ENCODE data around the gene C1orf141. TPM values are rescaled to one million over a fixed set of nuclear protein-coding genes. Genes with fewer than 3 reads are reported as not detected.

C1orf141 gene
- total and polyA plus RNA-seq, 2 donors (not counting 1 experiment from before 2014, with no cell fraction given): not detected

DNA sequence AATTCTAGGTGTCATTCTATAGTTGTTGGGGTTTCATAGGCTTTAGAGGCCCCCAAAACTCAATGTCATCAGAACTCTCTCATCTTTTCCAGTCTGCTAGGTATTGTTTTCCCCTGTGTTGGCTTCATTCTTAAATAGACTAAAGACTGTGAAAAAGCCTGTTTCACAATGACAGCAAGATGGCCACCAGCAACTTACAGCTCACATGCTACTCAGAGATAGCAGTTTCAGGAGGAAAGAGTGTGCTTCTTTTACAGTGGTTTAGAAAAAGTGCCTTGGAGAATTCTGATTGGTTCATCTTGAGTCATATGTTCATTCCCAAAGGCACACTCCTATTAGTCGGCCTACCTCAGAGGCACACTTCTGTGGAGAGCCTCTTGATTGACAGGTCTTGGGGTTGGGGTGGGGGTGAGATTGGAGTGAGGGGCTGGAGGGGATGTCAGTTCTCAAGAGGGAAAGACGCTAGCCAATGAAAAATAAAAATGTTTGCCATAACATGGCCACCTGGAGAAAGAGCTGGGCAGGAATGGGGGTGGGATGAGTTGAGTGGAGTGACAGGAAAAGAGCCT is 40.0 kb upstream of the C1orf141 start:
- Histone ChIP-seq H3K4me3 (ENCODE audit: control extremely low read depth in 1 of 5, extremely low read depth in 1 of 5, insufficient read depth in 1 of 5, low read depth in 2 of 5, low read length in 4 of 5) (no peak overlapping the region), H3K79me2 (ENCODE audit: control insufficient read depth, insufficient read depth, low read length) (no peaks in the 10 kb centered on the region), H2AFZ (ENCODE audit: insufficient read depth, low read depth, low read length, poor library complexity, severe bottlenecking) (no peak overlapping the region), H3K4me1 (ENCODE audit: control insufficient read depth in 2 of 2, insufficient read depth in 2 of 2, low read length in 2 of 2) (no peaks in the 10 kb centered on the region), H3K9me3 (ENCODE audit: control extremely low read depth in 1 of 3, control insufficient read depth in 2 of 3, insufficient read depth in 1 of 3, low read length in 2 of 3) (no peaks in the 10 kb centered on the region), H3K9ac (ENCODE audit: low read length) (no peak overlapping the region), H4K20me1 (ENCODE audit: control insufficient read depth, insufficient read depth, low read length, poor library complexity, severe bottlenecking) (no peaks in the 10 kb centered on the region), H3K27ac (ENCODE audit: low read length in 2 of 2) (no peak overlapping the region), H3K36me3 (replicated peaks in 1 of 2; ENCODE audit: control extremely low read depth in 1 of 2, control insufficient read depth in 1 of 2, extremely low read depth in 1 of 2, insufficient read depth in 2 of 2, low read length in 1 of 2) (no peaks in the 10 kb centered on the region), H3K4me2 (replicated peaks; ENCODE audit: low read depth, low read length, poor library complexity, severe bottlenecking) (no peak overlapping the region), H3K27me3 (replicated peaks in 1 of 4; ENCODE audit: control extremely low read depth in 1 of 4, control insufficient read depth in 3 of 4, insufficient read depth in 4 of 4, low read length in 3 of 4) (no peaks in the 10 kb centered on the region)
- 67% methylated on average over 1 of the region's 2 CpGs for WGBS (ENCODE audit: insufficient coverage)
- no peaks in the 10 kb centered on the region for H3K4me1 Mint-ChIP-seq
- no peaks in the 10 kb centered on the region for H3K9me3 Mint-ChIP-seq (ENCODE audit: insufficient read depth)
- no peak for ATAC-seq (ENCODE audit: low read depth)
- POLR2A ChIA-PET: no interaction called here
- CTCF ChIA-PET: no interaction called here
- intact Hi-C loops (cut with micrococcal nuclease): no loop called here
- H3K27ac Mint-ChIP-seq: no peak overlapping the region
- no peak for DNase-seq
- no peak overlapping the region for H3K4me3 Mint-ChIP-seq
- no peaks in the 10 kb centered on the region for H3K27me3 Mint-ChIP-seq
- TF ChIP-seq, protein P1, sequence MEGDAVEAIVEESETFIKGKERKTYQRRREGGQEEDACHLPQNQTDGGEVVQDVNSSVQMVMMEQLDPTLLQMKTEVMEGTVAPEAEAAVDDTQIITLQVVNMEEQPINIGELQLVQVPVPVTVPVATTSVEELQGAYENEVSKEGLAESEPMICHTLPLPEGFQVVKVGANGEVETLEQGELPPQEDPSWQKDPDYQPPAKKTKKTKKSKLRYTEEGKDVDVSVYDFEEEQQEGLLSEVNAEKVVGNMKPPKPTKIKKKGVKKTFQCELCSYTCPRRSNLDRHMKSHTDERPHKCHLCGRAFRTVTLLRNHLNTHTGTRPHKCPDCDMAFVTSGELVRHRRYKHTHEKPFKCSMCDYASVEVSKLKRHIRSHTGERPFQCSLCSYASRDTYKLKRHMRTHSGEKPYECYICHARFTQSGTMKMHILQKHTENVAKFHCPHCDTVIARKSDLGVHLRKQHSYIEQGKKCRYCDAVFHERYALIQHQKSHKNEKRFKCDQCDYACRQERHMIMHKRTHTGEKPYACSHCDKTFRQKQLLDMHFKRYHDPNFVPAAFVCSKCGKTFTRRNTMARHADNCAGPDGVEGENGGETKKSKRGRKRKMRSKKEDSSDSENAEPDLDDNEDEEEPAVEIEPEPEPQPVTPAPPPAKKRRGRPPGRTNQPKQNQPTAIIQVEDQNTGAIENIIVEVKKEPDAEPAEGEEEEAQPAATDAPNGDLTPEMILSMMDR (IDR thresholded peaks at IDR 0.05): no peak
- TF ChIP-seq EZH2 (IDR thresholded peaks at IDR 0.05; ENCODE audit: borderline replicate concordance, insufficient read depth, low read depth, low read length, poor library complexity, severe bottlenecking): no peak

DNA sequence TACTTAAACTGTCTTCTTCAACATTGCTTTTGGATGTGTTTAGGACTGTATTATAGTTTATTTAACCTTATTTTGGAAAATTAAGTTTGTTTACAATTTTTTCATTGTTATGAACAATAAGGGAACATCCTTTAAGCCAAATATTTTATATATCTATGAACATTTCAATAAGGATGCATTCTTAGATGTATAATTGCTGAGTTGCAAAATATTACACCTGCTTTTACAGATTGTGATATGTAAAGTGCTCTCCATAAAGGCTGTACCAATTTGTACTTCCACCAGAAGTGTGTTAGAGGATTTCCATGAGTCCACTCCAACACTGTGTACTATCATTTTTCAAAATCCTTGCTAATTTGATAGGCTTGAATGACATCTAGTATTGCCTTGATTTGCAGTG is 39.2 kb upstream of the C1orf141 start:
- intact Hi-C loops (cut with micrococcal nuclease): no loop called here
- Histone ChIP-seq H3K4me2 (replicated peaks; ENCODE audit: low read depth, low read length, poor library complexity, severe bottlenecking) (no peak overlapping the region), H3K9ac (ENCODE audit: low read length) (no peak overlapping the region), H3K4me1 (ENCODE audit: control insufficient read depth in 2 of 2, insufficient read depth in 2 of 2, low read length in 2 of 2) (no peaks in the 10 kb centered on the region), H4K20me1 (ENCODE audit: control insufficient read depth, insufficient read depth, low read length, poor library complexity, severe bottlenecking) (no peaks in the 10 kb centered on the region), H3K4me3 (ENCODE audit: control extremely low read depth in 1 of 5, extremely low read depth in 1 of 5, insufficient read depth in 1 of 5, low read depth in 2 of 5, low read length in 4 of 5) (no peak overlapping the region), H3K27me3 (replicated peaks in 1 of 4; ENCODE audit: control extremely low read depth in 1 of 4, control insufficient read depth in 3 of 4, insufficient read depth in 4 of 4, low read length in 3 of 4) (no peaks in the 10 kb centered on the region), H3K9me3 (ENCODE audit: control extremely low read depth in 1 of 3, control insufficient read depth in 2 of 3, insufficient read depth in 1 of 3, low read length in 2 of 3) (no peaks in the 10 kb centered on the region), H2AFZ (ENCODE audit: insufficient read depth, low read depth, low read length, poor library complexity, severe bottlenecking) (no peak overlapping the region), H3K79me2 (ENCODE audit: control insufficient read depth, insufficient read depth, low read length) (no peaks in the 10 kb centered on the region), H3K36me3 (replicated peaks in 1 of 2; ENCODE audit: control extremely low read depth in 1 of 2, control insufficient read depth in 1 of 2, extremely low read depth in 1 of 2, insufficient read depth in 2 of 2, low read length in 1 of 2) (no peaks in the 10 kb centered on the region), H3K27ac (ENCODE audit: low read length in 2 of 2) (no peak overlapping the region)
- ATAC-seq (ENCODE audit: low read depth): no peak
- no peaks in the 10 kb centered on the region for H3K4me1 Mint-ChIP-seq
- no peak for DNase-seq
- no peak overlapping the region for H3K4me3 Mint-ChIP-seq
- TF ChIP-seq, protein P1 (IDR thresholded peaks at IDR 0.05): no peak
- no peak for TF ChIP-seq EZH2 (IDR thresholded peaks at IDR 0.05; ENCODE audit: borderline replicate concordance, insufficient read depth, low read depth, low read length, poor library complexity, severe bottlenecking)
- CTCF ChIA-PET: no interaction called here
- no peaks in the 10 kb centered on the region for H3K27me3 Mint-ChIP-seq
- no peaks in the 10 kb centered on the region for H3K9me3 Mint-ChIP-seq (ENCODE audit: insufficient read depth)
- no peak overlapping the region for H3K27ac Mint-ChIP-seq
- POLR2A ChIA-PET: no interaction called here

Data from B cell (primary cell).